RPMI8226 (cell line): ENCODE measurements around the gene SORBS2.
A peak's percentile ranks its signal among the peaks of the same experiment; 100 is the strongest.

Source experiments
- DNase-seq: peaks from one replicate; pipeline ENCODE4 v3.0.0-alpha.2; 2015

SORBS2 gene

GRCh38 chr4:185799442-185799841, 12.6 kb downstream of the SORBS2 start:
- no peak for DNase-seq

DNA sequence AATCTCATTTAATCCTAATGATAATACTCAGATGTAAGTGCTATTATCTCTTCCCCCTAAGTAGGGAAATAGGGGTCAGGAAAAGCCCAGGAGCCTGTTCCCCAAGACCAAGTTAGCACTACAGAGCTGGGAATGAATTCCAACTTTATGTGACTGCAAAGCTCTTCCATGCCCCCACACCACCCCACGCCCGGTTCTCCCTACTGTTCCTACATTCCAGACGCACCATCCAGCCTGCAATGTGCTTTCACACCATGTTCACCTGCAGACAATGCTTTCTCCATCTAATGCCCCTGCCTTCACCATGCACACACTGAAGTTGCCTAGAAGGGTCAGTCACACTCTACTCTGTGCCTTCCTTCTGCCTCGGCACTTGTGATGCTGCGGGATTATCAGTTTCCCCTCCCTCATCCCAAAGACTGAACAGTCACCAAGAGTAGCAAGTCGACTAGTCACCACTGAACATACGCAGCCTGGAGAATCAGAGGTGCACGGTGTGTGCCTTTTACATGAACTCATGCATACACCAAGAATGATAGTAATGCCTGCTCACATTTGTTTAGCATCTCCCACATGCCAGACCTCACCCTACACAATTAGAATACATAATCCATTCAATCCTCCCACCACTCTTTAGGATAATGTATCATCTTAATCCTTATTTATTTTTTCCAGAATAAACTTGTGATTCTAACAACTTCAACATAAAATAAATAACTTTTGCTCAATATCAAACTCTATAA, 14.2 kb downstream of the SORBS2 start:
- no peak for DNase-seq

DNA sequence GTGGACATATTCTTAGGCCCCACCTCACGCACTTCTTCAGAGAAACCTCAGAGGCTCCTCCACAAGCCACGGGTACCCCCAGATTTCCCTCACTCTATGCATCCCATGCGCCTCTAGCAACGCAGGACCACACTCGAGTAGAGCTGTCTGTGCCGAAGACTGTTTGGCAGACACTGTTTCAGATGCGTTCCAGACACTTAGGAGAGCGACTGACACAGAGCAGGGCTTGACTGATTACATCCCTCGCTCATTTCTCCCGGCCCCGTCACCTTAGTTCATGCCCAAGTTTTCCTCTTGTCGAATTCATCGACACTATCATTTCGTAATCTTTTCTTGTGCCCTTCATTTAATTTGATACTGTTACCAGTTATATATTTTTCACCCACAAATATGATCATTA, 15.0 kb downstream of the SORBS2 start:
- no peak for DNase-seq

DNA sequence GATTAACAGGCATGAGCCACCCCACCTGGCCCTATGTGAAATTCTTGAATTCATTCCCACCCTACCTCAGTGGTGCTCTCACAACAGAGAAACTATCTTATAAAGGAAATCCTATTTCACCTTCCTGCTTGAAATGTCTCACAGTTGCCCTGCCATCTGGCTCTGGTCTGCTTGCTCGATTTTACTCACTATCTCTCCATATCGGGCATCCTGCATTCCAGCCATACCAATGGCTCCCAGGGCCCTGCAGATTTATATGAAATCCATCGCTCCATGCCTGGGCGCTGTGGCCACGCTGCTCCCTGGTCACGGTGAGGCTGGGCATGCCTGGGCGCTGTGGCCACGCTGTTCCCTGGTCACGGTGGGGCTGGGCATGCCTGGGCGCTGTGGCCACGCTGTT, 15.8 kb downstream of the SORBS2 start:
- no peak for DNase-seq

GRCh38 chr4:185794637-185795036, 17.4 kb downstream of the SORBS2 start:
- no peak for DNase-seq

DNA sequence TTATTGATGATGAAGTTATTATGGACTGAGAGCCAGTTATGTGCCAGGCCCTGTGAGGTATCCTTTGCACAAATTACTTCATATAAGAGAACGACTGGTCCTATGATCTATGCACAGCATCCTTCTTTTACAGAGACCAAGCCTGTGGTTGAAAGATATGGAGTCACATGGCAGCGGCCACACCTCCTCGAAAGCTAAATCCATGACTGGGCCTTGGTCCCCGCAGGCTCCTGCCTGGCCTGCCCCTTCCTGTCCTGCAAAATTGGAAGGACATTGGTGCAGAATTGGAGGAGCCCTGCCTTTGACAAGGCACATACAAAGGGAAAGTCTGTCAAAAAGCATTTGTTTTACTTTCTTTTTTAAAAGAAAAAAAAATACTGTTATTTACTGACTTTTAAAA, 18.3 kb downstream of the SORBS2 start:
- DNase-seq: no peak

DNA sequence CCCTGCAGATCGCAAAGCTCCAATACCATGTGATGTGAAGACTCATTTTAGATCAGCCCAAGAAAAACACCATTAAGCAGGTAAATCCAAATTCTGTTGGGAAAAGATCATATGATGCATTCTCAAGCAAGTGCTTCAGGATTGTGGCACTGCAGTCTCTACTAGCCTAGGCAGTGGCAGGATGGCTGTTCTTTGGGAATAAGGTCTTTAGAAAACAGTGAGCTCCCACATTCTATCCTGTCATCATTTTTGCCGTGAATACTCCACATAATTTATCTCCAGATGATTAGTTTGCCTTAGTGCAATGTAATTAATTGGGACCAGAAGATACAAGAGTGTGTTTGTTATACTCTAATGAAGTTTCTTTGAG, 18.9 kb downstream of the SORBS2 start:
- DNase-seq: no peak

DNA sequence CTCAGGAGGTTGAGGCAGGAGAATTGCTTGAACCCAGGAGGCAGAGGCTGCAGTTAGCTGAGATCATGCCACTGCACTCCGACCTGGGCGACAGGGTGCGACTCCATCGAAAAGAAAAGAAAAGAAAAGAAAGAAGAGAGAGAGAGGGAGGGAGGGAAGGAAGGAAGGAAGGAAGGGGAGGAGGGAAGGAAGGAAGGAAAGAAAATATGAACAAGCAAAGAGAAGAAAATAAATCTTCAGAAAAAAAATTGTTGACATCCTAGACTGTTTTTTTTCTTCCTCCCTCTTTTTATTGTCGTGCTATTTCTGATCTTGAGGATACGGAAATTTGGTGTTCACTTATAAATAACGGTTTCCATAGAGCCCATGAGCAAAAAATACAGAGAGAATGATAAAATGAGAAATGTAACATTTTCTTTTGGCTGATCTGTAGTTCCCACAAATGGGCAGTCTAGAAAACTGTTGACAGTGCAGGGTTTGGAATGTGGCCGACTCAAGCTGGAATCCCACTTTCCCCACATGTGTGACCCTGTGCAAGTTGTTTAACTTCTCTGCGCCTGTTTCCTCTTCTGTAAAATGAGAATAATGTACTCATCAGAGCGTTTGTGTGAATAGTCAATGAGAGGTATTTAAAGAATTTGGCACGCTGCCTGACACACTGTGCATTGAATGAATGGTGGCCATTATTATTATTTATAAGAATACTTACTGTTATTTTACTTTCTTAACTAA, 19.4 kb downstream of the SORBS2 start:
- no peak for DNase-seq

GRCh38 chr4:185787926-185788679, 23.9 kb downstream of the SORBS2 start:
- no peak for DNase-seq

DNA sequence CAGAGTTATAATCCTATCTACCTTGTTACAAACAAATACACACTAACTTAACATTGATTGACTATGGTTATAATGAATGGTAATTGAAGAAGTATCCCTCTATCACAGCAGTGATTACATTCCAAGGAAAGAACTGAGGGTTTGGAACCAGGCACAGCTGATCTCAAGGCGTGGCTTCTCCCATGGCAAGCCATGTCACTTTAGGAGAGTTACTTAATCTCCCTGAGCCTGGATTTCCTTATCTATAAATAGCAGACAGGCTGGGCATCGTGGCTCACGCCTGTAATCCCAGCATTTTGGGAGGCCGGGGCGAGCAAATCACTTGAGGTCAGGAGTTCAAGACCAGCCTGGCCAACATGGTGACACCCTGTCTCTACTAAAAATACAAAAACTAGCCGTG, 25.6 kb downstream of the SORBS2 start:
- no peak for DNase-seq

GRCh38 chr4:185783574-185783973, 28.4 kb downstream of the SORBS2 start:
- DNase-seq: no peak

- DNase-seq: no peak
Measured at GRCh38 chr4:185782523-185782922, 29.5 kb downstream of the SORBS2 start.

- DNase-seq: no peak
Measured at GRCh38 chr4:185781555-185782215, 30.3 kb downstream of the SORBS2 start.

DNA sequence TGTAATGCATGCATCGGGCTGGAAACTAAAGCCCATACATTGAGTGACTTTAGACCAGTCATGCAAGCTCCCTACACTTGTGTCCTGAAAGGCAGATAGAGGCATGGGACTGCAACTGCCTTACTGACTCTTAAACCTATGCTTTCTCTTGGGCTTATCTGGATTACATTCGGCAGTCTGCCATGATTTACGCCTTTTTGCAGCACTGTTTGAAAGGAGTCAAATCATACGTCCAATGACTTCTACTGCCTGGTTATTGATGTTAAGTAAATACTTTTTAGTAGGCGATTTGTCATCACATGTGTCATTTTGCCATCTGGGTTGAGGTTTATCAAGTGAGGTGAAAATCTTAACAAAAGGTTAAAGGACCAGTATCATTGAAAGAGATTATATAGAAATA, 31.5 kb downstream of the SORBS2 start:
- no peak for DNase-seq

- DNase-seq: no peak
Measured at GRCh38 chr4:185779517-185779916, 32.5 kb downstream of the SORBS2 start.

DNA sequence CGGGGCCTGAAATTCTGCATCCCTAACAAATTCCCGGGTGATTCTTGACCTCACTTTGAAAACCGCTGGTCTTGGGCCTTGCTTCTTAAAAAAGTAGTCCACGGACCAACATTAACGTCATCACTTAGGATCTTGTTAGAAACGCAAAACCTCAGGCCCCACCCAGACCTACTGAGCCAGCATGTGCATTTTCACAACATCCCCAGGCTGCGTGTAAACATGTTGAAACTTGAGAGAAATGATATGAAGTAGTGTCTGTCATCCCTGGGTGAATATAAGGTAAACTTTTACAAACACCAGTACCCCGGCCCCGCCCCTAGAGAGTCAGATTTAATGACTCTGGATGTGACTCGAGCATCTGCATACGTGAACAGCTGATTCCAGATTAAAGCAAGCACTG, 33.7 kb downstream of the SORBS2 start:
- DNase-seq: no peak

- DNase-seq: no peak
Measured at GRCh38 chr4:185775792-185776555, 36.0 kb downstream of the SORBS2 start.

DNA sequence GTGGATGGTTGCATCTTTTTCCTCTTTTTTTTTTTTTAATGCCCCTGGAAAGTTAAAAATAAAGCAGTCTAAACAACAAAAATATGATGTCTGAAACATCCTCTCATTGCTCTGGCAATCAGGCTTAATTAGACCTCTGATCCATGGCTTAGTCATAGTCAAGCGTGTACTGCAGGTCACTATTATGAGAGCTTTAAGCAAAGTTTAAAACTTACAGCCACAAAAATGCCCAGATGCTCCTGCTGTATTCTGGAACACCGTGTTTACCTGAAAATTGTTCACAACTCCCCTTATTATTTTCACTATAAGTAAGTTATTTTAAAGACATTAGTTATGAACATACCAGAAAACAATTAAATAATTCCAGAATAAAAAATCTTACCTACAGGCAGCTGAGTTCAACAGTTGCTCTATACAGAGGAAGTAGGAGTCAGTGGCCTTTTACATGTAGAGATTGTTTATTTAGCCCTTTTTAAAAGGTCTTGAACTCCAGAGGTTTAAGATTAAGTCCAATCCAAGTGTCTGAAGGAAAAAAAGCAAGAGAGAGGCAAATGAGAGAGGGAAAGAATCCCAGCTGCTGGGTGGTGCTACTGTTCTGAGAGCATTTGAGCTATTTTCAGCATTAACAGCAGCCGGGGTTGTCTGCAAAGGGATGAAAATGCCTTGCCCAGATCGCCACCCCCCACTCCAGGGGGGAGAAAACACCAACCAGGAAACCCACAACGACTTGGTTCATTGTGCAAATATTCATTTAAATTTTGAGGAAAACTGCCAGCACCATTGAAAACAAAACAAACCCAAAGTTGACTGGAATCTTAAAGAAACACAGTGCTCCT, 36.9 kb downstream of the SORBS2 start:
- DNase-seq: no peak

DNA sequence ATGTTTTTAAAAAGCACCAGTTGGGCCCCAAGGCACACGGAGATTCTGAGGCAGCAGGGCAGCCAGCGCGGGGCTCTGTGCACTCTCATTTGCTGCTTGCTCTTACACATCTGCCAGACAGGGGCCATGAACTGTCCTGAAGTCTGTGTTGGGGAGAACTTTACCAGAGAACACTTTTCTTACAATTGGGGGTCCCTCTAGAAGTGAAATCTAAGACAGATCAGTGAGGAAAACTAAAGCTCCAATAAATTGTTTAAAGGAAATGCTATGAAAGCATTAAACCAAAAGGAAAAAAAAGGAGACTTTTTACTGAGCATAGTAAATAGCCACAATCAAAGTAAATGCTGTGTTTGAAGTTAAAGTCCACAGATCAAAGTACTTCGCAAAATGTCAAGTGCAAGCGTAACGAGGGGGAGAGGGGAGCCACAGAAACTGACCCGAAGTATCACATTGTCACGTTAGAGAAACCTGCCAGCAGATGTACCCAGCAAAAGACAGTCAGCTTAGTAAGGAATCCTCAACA, 37.8 kb downstream of the SORBS2 start:
- DNase-seq: no peak

DNA sequence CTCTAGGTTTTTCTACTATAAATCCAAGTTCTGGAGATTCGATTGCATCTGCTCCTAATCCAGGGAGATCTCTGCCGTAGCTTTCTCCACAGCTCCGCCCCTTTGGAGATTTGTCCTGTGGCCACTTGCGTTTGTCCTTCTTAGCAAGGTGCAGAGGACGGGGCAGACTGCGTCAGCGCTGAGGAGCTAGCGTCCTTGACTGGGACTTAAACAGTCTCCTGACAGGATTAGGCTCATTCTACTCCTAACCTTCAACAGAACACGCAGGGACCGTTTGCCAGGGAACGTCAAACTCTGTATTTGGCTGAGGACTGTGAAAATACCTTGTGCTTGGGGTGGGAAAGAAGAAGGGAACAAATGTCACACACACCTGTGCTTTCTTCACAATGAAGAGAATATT, 38.6 kb downstream of the SORBS2 start:
- no peak for DNase-seq

DNA sequence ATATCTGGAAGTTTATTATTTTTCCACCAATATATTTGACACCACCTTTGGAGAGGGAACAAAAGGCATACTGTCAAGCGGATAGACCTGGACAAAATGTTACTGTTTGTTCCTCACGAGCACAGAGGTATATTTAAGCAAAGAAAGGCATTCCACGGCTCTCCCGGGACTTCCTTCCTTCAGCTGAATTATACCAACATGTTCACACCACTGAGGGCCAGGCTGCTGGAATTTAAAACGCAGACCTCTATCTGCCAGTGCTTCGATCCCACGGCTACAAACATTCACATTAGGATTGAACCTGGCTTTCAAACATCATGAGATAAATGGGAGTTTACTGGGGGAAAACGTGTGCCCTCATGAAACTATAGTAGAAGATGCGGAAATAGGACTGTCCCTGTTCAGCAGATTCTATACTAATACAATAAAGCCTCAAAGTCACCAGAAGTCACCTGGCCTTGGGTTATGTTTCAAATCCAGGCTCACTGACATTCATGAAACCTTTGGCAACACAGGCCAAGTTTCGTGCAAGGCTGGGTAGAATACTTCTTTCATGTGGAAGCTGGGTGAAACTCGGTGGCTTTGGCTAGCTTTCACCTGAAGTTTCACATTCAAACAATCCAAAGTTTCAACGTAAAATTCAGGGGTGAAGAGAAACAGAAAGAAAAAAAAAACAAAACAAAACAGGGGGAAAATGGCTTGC, 39.5 kb downstream of the SORBS2 start:
- peak; percentile 34 for DNase-seq
